OCI-LY7 (cell line): ENCODE measurements around the gene SPATA33. TPM values are rescaled to one million over a fixed set of nuclear protein-coding genes. Genes with fewer than 3 reads are reported as not detected.

Source experiments
- BruUV-seq: library from RNA; stranded (reverse); fragments of 400-500 nt; replicated peaks from 2 replicates; lab custom pipeline; 2021; lab: Mats Ljungman, UMichigan
- CTCF ChIA-PET: fragments of 300-600 bp; sonication (Branson Sonifier 250); formaldehyde crosslinking; loops from one replicate; lab custom pipeline; 2022; ENCODE audit warnings: antibody characterized with exemption; ENCODE audit not compliant: unreplicated experiment; lab: Charles Lee
- POLR2A ChIA-PET: fragments of 300-600 bp; sonication (Branson Sonifier 250); formaldehyde crosslinking; loops from one replicate; lab custom pipeline; 2022; ENCODE audit warnings: antibody characterized with exemption; lab: Charles Lee
- DNase-seq: peaks from one replicate; pipeline ENCODE4 v3.0.0-alpha.2; 2015; ENCODE audit warnings: low spot score
- H2AFZ ChIP-seq: fragments of 200-600 bp; sonication (generic), shearing (Covaris generic); 2 replicates; pipeline ENCODE4 v1.6.1; 2014; ENCODE audit warnings: mild to moderate bottlenecking, antibody characterized with exemption, low read length, moderate library complexity
- H3K27ac ChIP-seq: fragments of 200-600 bp; sonication (generic); 2 replicates; pipeline ENCODE4 v1.5.1; 2014; ENCODE audit warnings: mixed run types, low read depth, mild to moderate bottlenecking, moderate library complexity, low read length, inconsistent platforms; ENCODE audit not compliant: poor library complexity, severe bottlenecking
- H3K36me3 ChIP-seq: fragments of 200-600 bp; sonication (generic); 2 replicates; pipeline ENCODE4 v1.6.1; 2014; ENCODE audit warnings: mild to moderate bottlenecking, antibody characterized with exemption, low read length, moderate library complexity, mixed read lengths; ENCODE audit not compliant: insufficient read depth
- H3K4me1 ChIP-seq: fragments of 200-600 bp; sonication (generic); 2 replicates; pipeline ENCODE4 v1.5.1; 2014; ENCODE audit warnings: mild to moderate bottlenecking, low read length; ENCODE audit not compliant: insufficient read depth, poor library complexity, severe bottlenecking
- H3K4me2 ChIP-seq: fragments of 200-600 bp; sonication (generic); 2 replicates; pipeline ENCODE4 v1.6.1; 2014; ENCODE audit warnings: mild to moderate bottlenecking, low read length
- H3K4me3 ChIP-seq: fragments of 200-600 bp; sonication (generic); 2 replicates; pipeline ENCODE4 v1.5.1; 2014; ENCODE audit warnings: mild to moderate bottlenecking, low read depth, low read length; ENCODE audit not compliant: poor library complexity, severe bottlenecking
- H3K79me2 ChIP-seq: fragments of 200-600 bp; sonication (generic); 2 replicates; pipeline ENCODE4 v1.6.1; 2016; ENCODE audit warnings: low read depth, mild to moderate bottlenecking, low read length, moderate library complexity, mixed read lengths; ENCODE audit not compliant: insufficient read depth
- H3K9me2 ChIP-seq: fragments of 200-600 bp; sonication (generic); 2 replicates; pipeline ENCODE4 v1.6.1; 2016; ENCODE audit warnings: mild to moderate bottlenecking, low read length, mixed read lengths; ENCODE audit not compliant: insufficient read depth
- H3K9me3 ChIP-seq: fragments of 200-600 bp; sonication (generic); 2 replicates; pipeline ENCODE4 v1.6.1; 2014; ENCODE audit warnings: mild to moderate bottlenecking, mixed run types, low read length, mixed read lengths
- H4K20me1 ChIP-seq: fragments of 200-600 bp; sonication (generic); 2 replicates; pipeline ENCODE4 v1.6.1; 2014; ENCODE audit warnings: mild to moderate bottlenecking, antibody characterized with exemption, low read length, moderate library complexity, mixed read lengths; ENCODE audit not compliant: insufficient read depth
- EZH2phosphoT487 ChIP-seq: fragments of 200-600 bp; sonication (generic); IDR thresholded peaks from 2 replicates; pipeline ENCODE4 v1.6.1; 2018; ENCODE audit warnings: low read depth, borderline replicate concordance, mild to moderate bottlenecking, mixed run types, antibody characterized with exemption, low read length, moderate library complexity, mixed read lengths
- intact Hi-C: fragments of 100-400 bp; cut with micrococcal nuclease; formaldehyde crosslinking; loops from one replicate; pipeline ENCODE4 v1.10.0; 2022; ENCODE audit not compliant: unreplicated experiment
- total RNA-seq, 2 experiments: library from RNA; depleted of rRNA in 1 of 2; stranded (reverse); fragments of >200 nt in 1 of 2; shearing (Covaris generic) in 1 of 2; gene quantifications; 2 replicates each; pipeline ENCODE4 v1.2.3, GENCODE V29; 2014 to 2022
- TF ChIP-seq, protein P1 (sequence below): fragments of 200-600 bp; sonication (generic); conservative IDR thresholded peaks from 2 replicates; pipeline ENCODE4 v1.5.1; 2014; ENCODE audit warnings: mild to moderate bottlenecking, antibody characterized with exemption, low read length, moderate library complexity, mixed read lengths

Gene SPATA33
- total RNA-seq, 2 experiments from 2014 or later = 9.4 to 17.3 TPM

DNA sequence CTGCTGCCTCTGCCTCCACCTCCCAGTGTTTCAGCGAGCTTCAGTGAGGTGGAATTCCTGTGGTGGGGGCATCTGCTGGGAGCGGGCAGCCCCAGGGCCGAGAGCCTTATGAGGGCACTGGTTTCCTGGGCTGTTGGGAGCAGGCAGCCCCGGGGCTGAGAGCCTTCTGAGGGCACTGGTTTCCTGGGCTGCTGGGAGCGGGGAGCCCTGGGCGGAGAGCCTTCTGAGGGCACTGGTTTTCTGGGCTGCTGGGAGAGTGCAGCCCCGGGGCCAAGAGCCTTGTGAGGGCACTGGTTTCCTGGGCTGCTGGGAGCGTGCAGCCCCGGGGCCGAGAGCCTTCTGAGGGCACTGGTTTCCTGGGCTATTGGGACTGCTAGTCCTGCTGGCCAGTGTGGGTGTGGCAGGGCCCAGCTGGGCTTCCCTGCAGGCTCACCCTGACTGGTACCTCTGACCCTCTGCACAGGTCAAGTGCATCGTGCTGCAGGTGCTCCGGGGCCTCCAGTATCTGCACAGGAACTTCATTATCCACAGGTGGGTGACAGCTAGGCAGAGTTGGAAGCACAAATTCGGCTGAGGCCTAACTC is 34.4 kb downstream of the SPATA33 start:
- Histone ChIP-seq H3K27ac (no peak overlapping the region), H3K79me2 (peaks cover 23% of the 10 kb centered on the region; the same call in 1 of the 2 replicates), H3K9me2 (no peaks in the 10 kb centered on the region), H3K9me3 (no peaks in the 10 kb centered on the region), H3K4me1 (peaks cover 23% of the 10 kb centered on the region), H3K36me3 (peaks cover 82% of the 10 kb centered on the region), H2AFZ (no peak overlapping the region), H3K4me2 (no peak overlapping the region), H3K4me3 (no peak overlapping the region), H4K20me1 (no peaks in the 10 kb centered on the region)
- no TSS peak for BruUV-seq
- TF ChIP-seq, protein P1, sequence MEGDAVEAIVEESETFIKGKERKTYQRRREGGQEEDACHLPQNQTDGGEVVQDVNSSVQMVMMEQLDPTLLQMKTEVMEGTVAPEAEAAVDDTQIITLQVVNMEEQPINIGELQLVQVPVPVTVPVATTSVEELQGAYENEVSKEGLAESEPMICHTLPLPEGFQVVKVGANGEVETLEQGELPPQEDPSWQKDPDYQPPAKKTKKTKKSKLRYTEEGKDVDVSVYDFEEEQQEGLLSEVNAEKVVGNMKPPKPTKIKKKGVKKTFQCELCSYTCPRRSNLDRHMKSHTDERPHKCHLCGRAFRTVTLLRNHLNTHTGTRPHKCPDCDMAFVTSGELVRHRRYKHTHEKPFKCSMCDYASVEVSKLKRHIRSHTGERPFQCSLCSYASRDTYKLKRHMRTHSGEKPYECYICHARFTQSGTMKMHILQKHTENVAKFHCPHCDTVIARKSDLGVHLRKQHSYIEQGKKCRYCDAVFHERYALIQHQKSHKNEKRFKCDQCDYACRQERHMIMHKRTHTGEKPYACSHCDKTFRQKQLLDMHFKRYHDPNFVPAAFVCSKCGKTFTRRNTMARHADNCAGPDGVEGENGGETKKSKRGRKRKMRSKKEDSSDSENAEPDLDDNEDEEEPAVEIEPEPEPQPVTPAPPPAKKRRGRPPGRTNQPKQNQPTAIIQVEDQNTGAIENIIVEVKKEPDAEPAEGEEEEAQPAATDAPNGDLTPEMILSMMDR = no peak
- TF ChIP-seq EZH2phosphoT487 = no peak
- DNase-seq = no peak
- intact Hi-C loops = no loop called here
- ChIA-PET POLR2A (no interaction called here), CTCF (no interaction called here)

DNA sequence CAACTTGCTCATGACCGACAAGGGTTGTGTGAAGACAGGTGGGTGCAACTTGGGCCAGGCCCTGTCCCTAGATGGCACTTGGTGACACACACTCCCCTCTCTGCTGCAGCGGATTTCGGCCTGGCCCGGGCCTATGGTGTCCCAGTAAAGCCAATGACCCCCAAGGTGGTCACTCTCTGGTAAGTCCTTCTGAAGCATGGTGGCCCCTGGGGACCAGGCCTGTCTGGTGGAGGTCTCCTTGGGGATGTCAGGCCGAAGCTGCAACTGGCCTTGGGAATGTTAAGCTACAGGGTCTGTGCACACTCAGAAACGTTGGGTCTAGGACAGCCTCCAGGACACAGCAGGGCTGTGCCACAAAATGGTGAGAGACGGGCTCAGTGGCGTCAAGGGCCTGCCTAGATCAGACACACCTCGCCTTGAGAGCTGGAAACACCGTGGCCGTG is 35.7 kb downstream of the SPATA33 start:
- Histone ChIP-seq H3K79me2 (peaks cover 11% of the 10 kb centered on the region; the same call in 1 of the 2 replicates), H3K9me2 (no peaks in the 10 kb centered on the region), H4K20me1 (no peaks in the 10 kb centered on the region), H3K4me3 (no peak overlapping the region), H3K27ac (no peak overlapping the region), H3K9me3 (no peaks in the 10 kb centered on the region), H3K36me3 (peaks cover 80% of the 10 kb centered on the region), H3K4me2 (no peak overlapping the region), H3K4me1 (peaks cover 12% of the 10 kb centered on the region), H2AFZ (no peak overlapping the region)
- TF ChIP-seq EZH2phosphoT487 = no peak
- TF ChIP-seq, protein P1 = no peak
- POLR2A ChIA-PET = no interaction called here
- CTCF ChIA-PET = no interaction called here
- no TSS peak for BruUV-seq
- no peak for DNase-seq
- intact Hi-C loops = no loop called here
